NCI-H146 treated with DMSO at 0.1 percent for 48 hours (cell line): ENCODE measurements around the gene KIF15.
"Not testable (repeated sequence)": the region's sequence is repeated elsewhere in the genome, so short reads cannot be mapped to it uniquely, and the experiment has no call there.

Experiments used
- DNase-seq: peaks from one replicate; lab custom pipeline; 2025; ENCODE audit not compliant: unreplicated experiment; lab: John Stamatoyannopoulos, UW

The KIF15 gene

DNA sequence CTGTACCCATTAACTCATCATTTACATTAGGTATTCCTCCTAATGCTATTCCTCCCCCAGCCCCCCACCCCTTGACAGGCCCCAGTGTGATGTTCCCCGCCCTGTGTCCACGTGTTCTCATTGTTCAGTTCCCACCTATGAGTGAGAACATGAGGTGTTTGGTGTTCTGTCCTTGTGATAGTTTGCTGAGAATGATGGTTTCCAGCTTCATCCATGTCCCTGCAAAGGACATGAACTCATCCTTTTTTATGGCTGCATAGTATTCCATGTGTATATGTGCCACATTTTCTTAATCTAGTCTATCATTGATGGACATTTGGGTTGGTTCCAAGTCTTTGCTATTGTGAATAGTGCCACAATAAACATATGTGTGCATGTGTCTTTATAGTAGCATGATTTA lies 54.7 kb downstream of the KIF15 start:
- DNase-seq: not testable (repeated sequence)

- not testable (repeated sequence) for DNase-seq
Observed at GRCh38 chr3:44821206-44821605, 59.6 kb downstream of the KIF15 start.

DNA sequence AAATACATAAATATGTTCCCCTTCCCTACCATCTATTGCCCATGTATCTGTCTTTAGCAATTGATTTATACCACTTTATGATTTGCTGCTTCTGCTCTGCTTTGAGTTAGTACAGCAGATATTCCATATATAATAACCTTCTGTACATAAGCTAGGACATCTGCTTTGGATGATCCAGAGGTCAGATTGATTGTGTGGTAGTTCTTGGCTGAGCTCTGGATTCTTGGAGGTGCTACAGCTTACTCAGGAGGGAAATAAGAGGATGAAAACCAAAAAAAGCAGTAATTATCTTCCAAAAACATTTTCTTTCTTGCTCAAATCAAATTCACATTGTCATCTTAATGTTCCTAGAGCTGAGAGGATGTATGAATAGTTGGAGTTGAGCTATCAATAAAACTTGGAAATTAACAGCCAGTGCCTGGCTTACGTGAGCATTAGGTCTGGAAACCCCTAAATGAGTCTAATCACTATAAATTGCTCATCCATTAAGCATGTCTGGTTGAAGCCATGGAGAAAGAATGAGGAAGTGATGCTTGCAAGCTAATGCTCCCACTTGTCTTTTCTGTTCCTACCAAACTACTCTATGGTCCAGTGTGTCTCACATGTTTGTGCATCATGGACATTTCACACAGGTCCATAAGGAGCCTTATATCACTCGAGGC lies 63.8 kb downstream of the KIF15 start:
- no peak for DNase-seq

DNA sequence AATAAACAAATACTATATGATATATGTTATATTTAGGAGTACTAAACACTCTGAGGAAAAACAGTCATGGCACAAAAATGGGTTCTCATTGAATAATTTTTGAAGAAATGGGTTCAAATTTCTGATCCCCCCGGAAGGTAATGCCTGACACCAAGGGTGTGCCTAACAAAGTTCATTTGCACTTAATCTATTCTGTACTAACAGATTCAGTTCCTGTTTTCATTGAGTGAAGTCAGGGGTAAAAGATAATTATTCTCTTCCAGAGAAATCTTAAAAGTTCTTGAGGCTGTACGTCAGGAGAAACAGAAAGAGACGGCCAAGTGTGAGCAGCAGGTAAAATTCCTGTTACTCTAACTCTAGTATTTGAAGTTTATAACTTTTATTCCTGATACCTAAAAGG lies 65.6 kb downstream of the KIF15 start:
- no peak for DNase-seq

- no peak for DNase-seq
Observed at GRCh38 chr3:44831232-44831631, 69.6 kb downstream of the KIF15 start.

- DNase-seq: no peak
Observed at GRCh38 chr3:44832032-44832431, 70.4 kb downstream of the KIF15 start.

GRCh38 chr3:44832965-44833364 lies 71.4 kb downstream of the KIF15 start:
- DNase-seq: no peak

DNA sequence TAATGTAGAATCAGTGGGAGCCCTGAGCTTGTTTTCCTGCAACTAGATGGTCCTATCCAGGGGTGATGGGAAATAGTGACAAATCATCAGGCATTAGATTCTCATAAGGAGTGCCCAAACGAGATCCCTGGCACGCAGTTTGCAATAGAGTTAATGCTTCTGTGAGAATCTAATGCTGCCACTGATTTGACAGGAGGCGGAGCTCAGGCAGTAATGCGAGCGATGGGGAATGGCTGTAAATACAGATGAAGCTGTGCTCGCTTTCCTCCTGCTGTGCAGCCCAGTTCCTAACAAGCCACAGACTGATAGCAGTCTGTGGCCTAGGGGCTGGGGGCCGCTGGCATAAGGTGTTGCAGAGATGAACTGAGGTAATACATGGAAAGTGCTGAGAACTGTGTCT lies 71.8 kb downstream of the KIF15 start:
- DNase-seq: no peak

- DNase-seq: no peak
Observed at GRCh38 chr3:44835684-44836083, 74.1 kb downstream of the KIF15 start.

DNA sequence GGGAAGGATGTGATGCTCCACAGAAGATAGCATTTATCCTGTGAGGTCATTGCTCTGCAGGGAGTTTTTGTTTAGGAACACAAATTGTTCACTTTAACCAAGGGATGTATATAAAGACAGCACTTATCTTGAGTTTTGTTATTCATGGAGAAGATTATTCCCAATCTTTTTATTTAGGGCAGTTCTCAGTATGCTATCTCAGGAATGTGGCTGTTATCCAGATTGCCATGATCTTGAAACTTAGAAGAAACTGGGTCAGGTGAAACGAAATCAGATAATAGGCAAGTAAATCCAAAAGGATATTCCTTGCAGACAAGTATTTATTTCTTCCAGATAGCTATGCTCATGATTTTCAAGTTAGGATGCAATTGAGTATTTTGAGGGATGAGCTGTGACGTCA lies 80.8 kb downstream of the KIF15 start:
- DNase-seq: no peak

GRCh38 chr3:44845528-44846520 lies 84.2 kb downstream of the KIF15 start:
- no peak for DNase-seq

DNA sequence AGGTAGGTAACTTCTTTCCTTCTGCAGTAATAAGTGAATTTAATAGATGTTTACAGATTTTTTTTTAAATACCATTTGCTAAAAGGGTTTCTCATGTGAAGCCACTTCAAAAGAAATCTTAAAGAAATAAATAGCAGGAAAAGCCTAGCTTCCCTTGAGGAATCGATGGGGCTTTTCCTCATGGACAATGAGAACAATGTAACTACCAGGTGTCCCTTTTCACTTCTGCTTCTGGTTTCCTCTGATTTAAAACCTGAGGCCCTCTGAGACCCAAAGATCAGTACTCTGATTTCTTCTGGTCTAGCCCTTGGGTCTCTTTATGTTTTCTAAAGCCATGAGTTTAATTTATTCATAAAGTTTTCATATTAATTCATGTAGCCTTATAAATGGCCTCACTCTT lies 87.0 kb downstream of the KIF15 start:
- no peak for DNase-seq

DNA sequence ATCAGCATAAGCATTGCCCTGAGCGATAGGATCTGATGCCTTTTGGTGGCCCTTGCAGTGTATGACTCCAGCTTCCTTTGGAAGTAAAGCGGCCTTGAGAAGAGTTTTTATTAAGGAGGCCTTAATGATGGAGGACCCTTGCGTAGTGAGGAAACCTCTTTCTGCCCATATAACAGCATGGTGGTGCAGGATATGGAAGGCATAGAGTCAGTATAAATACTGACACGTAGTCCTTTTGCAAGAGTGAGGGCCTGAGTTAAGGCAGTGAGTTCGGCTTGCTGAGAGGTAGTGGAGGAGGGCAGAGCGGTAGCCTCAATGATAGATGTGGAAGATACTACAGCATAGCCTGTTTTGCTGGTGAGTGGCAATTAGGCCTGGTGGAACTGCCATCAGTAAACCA lies 95.1 kb downstream of the KIF15 start:
- DNase-seq: not testable (repeated sequence)

DNA sequence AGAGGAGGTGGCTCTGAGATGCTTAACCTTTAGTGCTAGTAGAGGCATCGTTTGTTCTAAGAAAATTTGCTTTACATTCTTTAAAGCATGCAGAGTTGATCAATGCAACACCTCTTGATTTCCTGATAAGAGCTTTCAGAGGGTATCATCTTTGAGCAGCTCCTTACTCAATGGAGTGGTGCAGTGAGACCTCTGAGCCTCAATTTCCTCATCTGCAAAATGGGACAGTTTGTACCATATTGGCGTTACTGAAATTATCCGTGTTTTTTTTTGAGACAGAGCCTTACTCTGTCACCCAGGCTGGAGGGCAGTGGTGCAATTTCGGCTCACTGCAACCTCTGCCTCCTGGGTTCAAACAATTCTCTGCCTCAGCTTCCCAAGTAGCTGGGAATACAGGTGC lies 98.5 kb downstream of the KIF15 start:
- no peak for DNase-seq

DNA sequence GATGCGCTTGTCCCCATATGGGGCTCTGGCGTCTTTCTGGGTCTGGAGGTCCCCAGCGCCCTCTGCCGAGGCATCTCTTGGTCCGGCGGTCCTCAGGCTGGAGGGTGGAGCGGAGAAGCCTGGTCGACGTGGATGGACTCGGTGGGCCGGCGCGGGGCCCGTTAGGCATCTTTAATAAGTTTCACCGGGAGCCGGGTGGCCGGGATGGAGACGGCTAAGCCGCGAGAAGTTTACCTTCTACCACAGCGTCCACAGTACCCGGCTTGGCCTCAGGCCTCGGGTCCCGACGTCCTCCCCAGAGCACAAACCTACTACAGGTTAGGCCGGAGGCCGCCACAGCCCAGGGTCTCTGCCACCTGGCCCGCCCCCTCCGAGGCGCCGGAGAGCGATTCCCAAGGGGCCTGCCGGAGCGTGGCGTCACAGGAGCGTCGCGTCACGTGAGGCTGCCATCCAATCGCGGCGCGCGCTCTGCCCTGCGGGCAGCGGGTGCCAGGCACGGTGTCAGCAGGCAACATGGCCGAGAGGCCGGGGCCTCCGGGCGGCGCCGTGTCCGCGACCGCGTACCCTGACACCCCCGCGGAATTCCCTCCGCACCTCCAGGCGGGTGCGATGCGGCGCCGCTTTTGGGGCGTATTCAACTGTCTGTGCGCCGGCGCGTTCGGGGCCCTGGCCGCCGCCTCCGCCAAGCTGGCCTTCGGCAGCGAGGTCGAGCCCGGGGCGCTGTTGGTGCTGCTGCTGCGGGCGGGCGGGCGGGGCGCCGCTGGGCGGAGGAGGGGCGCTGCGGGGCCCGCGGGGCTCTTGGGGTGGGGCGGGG lies 100.0 kb downstream of the KIF15 start, which contains the start of gene TMEM42:
TMEM42 (plus strand) TSS at position 501 of the 814 bp plus-strand sequence; CDS start at position 514, 13 bp downstream.
- DNase-seq: no peak

DNA sequence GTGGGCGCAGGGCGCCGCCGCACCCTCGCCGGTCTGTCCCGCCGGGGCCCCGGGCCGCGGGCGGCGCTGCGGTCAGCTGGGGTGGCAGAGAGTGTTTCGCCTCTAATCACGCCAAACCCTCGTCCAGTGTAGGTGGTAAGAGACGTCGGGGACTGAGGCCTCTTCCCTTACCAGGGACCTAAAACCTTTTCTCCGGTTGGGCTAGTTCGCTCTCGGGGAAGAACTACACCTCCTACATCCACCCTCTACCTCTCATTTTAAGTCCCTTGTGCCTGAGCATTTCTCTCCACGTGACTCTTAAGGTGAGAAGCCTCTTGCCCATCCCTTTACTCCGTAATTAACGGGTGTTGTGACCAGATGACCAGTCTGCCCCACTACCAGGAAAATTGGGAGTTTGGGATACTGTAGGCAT lies 100.6 kb downstream of the KIF15 start:
- no peak for DNase-seq

DNA sequence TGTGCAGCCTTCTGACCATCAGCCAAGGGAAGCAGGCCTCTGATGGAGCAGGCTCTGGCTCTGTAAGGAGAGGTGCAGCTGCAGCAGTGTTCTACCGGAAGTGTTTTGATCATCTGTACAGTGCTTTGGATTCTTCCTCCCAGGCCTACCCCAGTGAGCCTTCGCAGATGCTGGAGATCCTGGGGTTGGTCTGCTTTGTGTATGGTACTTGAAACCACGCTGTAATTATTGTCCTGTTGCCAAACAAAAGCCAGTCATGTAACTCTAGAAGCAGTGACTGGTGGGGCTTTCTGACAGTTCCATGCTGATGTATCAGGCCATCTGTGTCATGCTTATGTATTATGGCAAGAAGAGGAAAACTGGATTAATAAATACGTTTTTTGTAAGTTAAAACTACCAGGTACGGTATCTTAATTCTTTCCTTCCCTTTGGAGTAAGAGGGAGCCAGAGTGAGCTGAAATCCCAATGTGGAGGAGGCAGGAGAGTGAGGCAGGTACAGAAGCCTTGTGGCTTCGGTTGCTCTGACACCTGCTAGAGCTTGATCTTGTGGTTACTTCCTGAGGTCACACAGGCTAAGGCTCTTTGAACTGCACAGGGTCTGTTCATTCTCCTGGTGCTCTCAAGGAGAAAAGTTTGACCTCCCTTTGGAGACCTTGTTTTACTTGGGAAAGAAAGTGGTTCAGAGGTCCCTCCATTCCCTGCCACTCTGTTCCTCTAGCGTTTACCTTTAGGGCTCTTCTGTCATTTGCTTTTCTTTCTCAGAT lies 103.9 kb downstream of the KIF15 start:
- DNase-seq: peak; percentile 9

- no peak for DNase-seq
Observed at GRCh38 chr3:44867421-44868111, 106.0 kb downstream of the KIF15 start.

DNA sequence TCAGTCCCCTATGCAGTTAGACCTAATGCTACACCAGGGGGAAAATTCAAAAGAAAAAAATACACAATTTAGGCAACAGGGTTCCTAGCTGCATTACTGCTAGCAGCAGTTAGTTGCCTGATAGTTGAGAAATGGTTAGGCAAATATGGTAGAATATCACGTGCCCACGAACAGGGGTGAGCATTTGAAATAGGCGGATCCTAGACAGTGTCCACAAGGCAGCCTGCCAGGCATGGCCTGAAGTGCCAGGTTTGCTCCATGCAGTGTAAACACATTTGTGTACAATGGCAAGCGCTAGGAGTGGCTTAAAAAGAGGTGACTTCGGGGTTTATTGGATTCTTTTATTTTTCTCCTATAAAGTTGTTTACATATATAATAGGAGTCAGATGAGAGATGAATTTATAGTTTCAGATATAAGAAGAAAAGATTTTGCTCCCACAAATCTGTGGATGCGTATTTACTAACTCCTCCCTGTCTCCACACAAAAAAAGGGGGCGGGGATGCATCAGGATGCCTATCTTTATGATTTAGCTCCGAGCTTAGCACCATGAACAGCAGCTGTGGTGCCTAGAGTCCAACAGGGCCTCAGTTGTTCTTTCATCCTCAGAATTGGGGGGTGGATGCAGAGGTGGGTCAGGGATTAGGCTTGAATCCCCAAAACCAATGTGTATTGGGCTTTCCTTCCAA lies 108.9 kb downstream of the KIF15 start:
- no peak for DNase-seq
